ENCODE results near the gene SOX1. TPM values are rescaled to one million over a fixed set of nuclear protein-coding genes. Genes with fewer than 3 reads are reported as not detected.

Gene SOX1
- total RNA-seq, 6 experiments from 2014 or later: not detected

- TF ChIP-seq CTCF (IDR thresholded peaks at IDR 0.05): no peak
- H3K9me3 Mint-ChIP-seq: peaks cover 41% of the 10 kb centered on the region
- no peak overlapping the region for H3K27ac Mint-ChIP-seq
- H3K36me3 Mint-ChIP-seq (ENCODE audit: low read depth): peaks cover 5% of the 10 kb centered on the region; the same call in 1 of the 2 replicates
- no peak for DNase-seq
- H3K4me3 Mint-ChIP-seq: no peak overlapping the region
- H3K27me3 Mint-ChIP-seq (ENCODE audit: insufficient read depth): no peaks in the 10 kb centered on the region
- no peaks in the 10 kb centered on the region for H3K4me1 Mint-ChIP-seq (ENCODE audit: low read depth)
Measured at GRCh38 chr13:112083971-112084370, 17.0 kb downstream of the SOX1 start.

- H3K27me3 Mint-ChIP-seq (ENCODE audit: insufficient read depth): peaks cover 2% of the 10 kb centered on the region
- no peaks in the 10 kb centered on the region; the same call in 1 of the 2 replicates for H3K36me3 Mint-ChIP-seq (ENCODE audit: low read depth)
- H3K9me3 Mint-ChIP-seq: peaks cover 48% of the 10 kb centered on the region
- TF ChIP-seq CTCF (IDR thresholded peaks at IDR 0.05): no peak
- no peak overlapping the region for H3K4me3 Mint-ChIP-seq
- DNase-seq: no peak
- no peak overlapping the region for H3K27ac Mint-ChIP-seq
- H3K4me1 Mint-ChIP-seq (ENCODE audit: low read depth): peaks cover 5% of the 10 kb centered on the region; the same call in 1 of the 2 replicates
Measured at GRCh38 chr13:112092453-112092852, 25.5 kb downstream of the SOX1 start.

- H3K4me1 Mint-ChIP-seq (ENCODE audit: low read depth): peaks cover 8% of the 10 kb centered on the region; the same call in 1 of the 2 replicates
- H3K27ac Mint-ChIP-seq: no peak overlapping the region
- no peak for DNase-seq
- no peak for TF ChIP-seq CTCF (IDR thresholded peaks at IDR 0.05)
- peaks cover 2% of the 10 kb centered on the region for H3K27me3 Mint-ChIP-seq (ENCODE audit: insufficient read depth)
- H3K4me3 Mint-ChIP-seq: no peak overlapping the region
- no peaks in the 10 kb centered on the region; the same call in 1 of the 2 replicates for H3K36me3 Mint-ChIP-seq (ENCODE audit: low read depth)
- peaks cover 38% of the 10 kb centered on the region for H3K9me3 Mint-ChIP-seq
Measured at GRCh38 chr13:112095354-112095753, 28.4 kb downstream of the SOX1 start.

GRCh38 chr13:112096959-112097358, 30.0 kb downstream of the SOX1 start:
- no peak for TF ChIP-seq CTCF (IDR thresholded peaks at IDR 0.05)
- Mint-ChIP-seq H3K27me3 (ENCODE audit: insufficient read depth) (peaks cover 2% of the 10 kb centered on the region), H3K4me1 (ENCODE audit: low read depth) (peaks cover 8% of the 10 kb centered on the region; the same call in 1 of the 2 replicates), H3K36me3 (ENCODE audit: low read depth) (no peaks in the 10 kb centered on the region; the same call in 1 of the 2 replicates), H3K27ac (no peak overlapping the region), H3K9me3 (peaks cover 31% of the 10 kb centered on the region), H3K4me3 (no peak overlapping the region)
- DNase-seq: no peak

- H3K9me3 Mint-ChIP-seq: peaks cover 25% of the 10 kb centered on the region
- peaks cover 3% of the 10 kb centered on the region for H3K27me3 Mint-ChIP-seq (ENCODE audit: insufficient read depth)
- H3K4me1 Mint-ChIP-seq (ENCODE audit: low read depth): peaks cover 8% of the 10 kb centered on the region; the same call in 1 of the 2 replicates
- no peaks in the 10 kb centered on the region; the same call in 1 of the 2 replicates for H3K36me3 Mint-ChIP-seq (ENCODE audit: low read depth)
- H3K4me3 Mint-ChIP-seq: no peak overlapping the region
- H3K27ac Mint-ChIP-seq: no peak overlapping the region
- TF ChIP-seq CTCF (IDR thresholded peaks at IDR 0.05): no peak
- DNase-seq: no peak
Measured at GRCh38 chr13:112097770-112098169, 30.8 kb downstream of the SOX1 start.

Data from HFFc6 (cell line).